ENCODE results near the gene CLCA2.

Gene CLCA2

DNA sequence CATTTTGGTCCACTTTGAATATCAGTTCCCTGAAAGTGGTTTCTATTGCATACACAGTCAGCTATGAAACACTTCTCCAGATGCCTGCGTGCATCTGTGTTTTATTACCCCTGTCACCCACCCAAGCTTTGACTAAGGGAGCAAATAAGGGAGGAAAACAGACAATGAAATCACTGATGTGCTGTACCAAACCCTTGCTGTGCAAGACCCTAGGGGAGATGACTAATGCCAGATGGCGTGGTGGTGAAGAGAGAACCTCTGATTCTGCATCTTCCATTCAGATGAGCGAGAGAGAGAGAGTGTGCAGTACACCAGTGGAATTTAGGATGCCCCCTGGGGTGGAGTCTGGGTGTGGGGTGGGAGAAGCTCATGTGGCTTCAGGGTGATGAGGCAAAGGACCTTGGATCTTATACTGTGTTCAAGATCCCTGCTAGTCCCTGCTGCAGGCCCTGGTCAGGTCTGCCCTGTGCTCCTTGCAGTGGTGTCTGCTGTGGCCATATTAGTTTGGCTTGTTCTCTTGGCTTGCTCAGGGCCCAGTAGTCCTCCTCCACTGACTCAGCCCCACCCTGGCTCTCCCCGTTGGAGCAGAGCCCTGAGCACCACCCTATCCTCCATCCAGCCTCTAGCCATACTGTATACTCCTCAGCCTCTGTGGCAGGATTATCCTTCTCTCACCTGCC lies 63.3 kb downstream of the CLCA2 start:
- Histone ChIP-seq H3K9me3 (ENCODE audit: insufficient read depth, low read length) (no peaks in the 10 kb centered on the region), H3K4me2 (ENCODE audit: low read length) (no peak overlapping the region), H4K20me1 (ENCODE audit: insufficient read depth, low read length) (no peaks in the 10 kb centered on the region), H3K79me2 (ENCODE audit: low read length) (no peaks in the 10 kb centered on the region), H3K27me3 (ENCODE audit: low read depth, low read length) (no peaks in the 10 kb centered on the region), H3K9ac (ENCODE audit: low read length) (no peak overlapping the region), H3K4me3 (ENCODE audit: low read length) (no peak overlapping the region), H3K36me3 (replicated peaks; ENCODE audit: low read depth, low read length) (no peaks in the 10 kb centered on the region), H3K27ac (ENCODE audit: low read length) (no peak overlapping the region), H2AFZ (ENCODE audit: low read depth, low read length) (no peak overlapping the region), H3K4me1 (ENCODE audit: low read length) (peaks cover 15% of the 10 kb centered on the region)
- TF ChIP-seq, protein P1, sequence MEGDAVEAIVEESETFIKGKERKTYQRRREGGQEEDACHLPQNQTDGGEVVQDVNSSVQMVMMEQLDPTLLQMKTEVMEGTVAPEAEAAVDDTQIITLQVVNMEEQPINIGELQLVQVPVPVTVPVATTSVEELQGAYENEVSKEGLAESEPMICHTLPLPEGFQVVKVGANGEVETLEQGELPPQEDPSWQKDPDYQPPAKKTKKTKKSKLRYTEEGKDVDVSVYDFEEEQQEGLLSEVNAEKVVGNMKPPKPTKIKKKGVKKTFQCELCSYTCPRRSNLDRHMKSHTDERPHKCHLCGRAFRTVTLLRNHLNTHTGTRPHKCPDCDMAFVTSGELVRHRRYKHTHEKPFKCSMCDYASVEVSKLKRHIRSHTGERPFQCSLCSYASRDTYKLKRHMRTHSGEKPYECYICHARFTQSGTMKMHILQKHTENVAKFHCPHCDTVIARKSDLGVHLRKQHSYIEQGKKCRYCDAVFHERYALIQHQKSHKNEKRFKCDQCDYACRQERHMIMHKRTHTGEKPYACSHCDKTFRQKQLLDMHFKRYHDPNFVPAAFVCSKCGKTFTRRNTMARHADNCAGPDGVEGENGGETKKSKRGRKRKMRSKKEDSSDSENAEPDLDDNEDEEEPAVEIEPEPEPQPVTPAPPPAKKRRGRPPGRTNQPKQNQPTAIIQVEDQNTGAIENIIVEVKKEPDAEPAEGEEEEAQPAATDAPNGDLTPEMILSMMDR (IDR thresholded peaks at IDR 0.05; ENCODE audit: low read depth, low read length), result no peak
- TF ChIP-seq EZH2phosphoT487 (IDR thresholded peaks at IDR 0.05; ENCODE audit: low read depth), result no peak

DNA sequence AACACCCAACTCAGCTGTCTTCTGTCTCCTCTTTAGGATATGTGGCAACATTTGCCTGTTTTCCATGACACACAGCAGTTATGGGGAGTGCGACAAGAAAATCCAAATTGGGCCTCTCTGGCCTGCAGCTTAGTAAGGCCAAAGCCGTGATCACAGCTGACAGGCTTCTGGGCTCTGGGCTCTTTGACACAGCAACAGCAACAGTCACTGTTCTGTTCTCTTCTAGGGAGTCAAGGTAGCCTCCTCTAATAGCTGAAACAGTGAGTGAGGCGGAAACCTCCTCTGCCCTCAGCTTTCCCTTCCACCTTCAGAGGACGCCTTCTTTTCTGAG lies 63.8 kb downstream of the CLCA2 start:
- Histone ChIP-seq H3K79me2 (ENCODE audit: low read length) (no peaks in the 10 kb centered on the region), H3K4me1 (ENCODE audit: low read length) (peaks cover 15% of the 10 kb centered on the region), H3K36me3 (replicated peaks; ENCODE audit: low read depth, low read length) (no peaks in the 10 kb centered on the region), H3K9ac (ENCODE audit: low read length) (no peak overlapping the region), H2AFZ (ENCODE audit: low read depth, low read length) (no peak overlapping the region), H3K9me3 (ENCODE audit: insufficient read depth, low read length) (no peaks in the 10 kb centered on the region), H4K20me1 (ENCODE audit: insufficient read depth, low read length) (no peaks in the 10 kb centered on the region), H3K27me3 (ENCODE audit: low read depth, low read length) (no peaks in the 10 kb centered on the region), H3K4me3 (ENCODE audit: low read length) (no peak overlapping the region), H3K27ac (ENCODE audit: low read length) (no peak overlapping the region), H3K4me2 (ENCODE audit: low read length) (no peak overlapping the region)
- no peak for TF ChIP-seq EZH2phosphoT487 (IDR thresholded peaks at IDR 0.05; ENCODE audit: low read depth)
- TF ChIP-seq, protein P1 (IDR thresholded peaks at IDR 0.05; ENCODE audit: low read depth, low read length), result no peak

DNA sequence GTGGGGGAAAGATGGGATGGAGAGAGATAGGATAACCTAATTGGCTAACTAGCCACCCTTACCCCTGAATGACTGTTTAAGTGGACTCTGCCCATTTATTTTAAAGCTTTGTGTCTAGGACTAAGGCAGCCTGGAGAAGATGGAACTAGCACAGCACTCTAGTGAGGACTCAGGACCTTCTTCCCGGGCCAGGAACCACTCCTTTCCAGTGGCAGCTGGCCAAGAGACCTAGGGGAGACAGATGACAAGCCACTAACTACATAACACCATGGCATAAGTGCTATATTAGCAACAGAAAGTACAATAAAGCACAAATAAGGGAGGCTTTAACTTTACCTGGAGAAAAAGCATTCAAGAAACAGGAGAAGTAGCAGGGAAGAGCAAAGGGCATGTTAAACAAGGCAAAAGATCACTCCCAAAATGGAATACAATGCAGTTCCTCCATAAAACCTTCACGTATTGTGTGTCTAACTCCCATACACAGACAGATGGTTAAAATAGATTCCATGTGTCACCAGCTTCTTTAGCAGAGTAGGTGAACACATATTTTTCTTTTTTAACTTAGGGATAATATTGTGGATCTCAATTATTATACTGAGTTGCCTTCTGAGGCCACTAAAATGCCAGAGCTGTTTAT lies 65.4 kb downstream of the CLCA2 start:
- no peaks in the 10 kb centered on the region for H4K20me1 ChIP-seq (ENCODE audit: insufficient read depth, low read length)
- no peak overlapping the region for H3K27ac ChIP-seq (ENCODE audit: low read length)
- H3K27me3 ChIP-seq (ENCODE audit: low read depth, low read length), result no peaks in the 10 kb centered on the region
- H3K4me2 ChIP-seq (ENCODE audit: low read length), result no peak overlapping the region
- no peak overlapping the region for H3K9ac ChIP-seq (ENCODE audit: low read length)
- 0 out of 2 replicates have a peak, but pooled peaks cover 2% of the 10 kb centered on the region for H3K4me1 ChIP-seq (ENCODE audit: low read length)
- no peak for TF ChIP-seq EZH2phosphoT487 (IDR thresholded peaks at IDR 0.05; ENCODE audit: low read depth)
- TF ChIP-seq, protein P1 (IDR thresholded peaks at IDR 0.05; ENCODE audit: low read depth, low read length), result no peak
- no peaks in the 10 kb centered on the region for H3K36me3 ChIP-seq (replicated peaks; ENCODE audit: low read depth, low read length)
- H2AFZ ChIP-seq (ENCODE audit: low read depth, low read length), result no peak overlapping the region
- no peaks in the 10 kb centered on the region for H3K9me3 ChIP-seq (ENCODE audit: insufficient read depth, low read length)
- no peaks in the 10 kb centered on the region for H3K79me2 ChIP-seq (ENCODE audit: low read length)
- H3K4me3 ChIP-seq (ENCODE audit: low read length), result no peak overlapping the region

DNA sequence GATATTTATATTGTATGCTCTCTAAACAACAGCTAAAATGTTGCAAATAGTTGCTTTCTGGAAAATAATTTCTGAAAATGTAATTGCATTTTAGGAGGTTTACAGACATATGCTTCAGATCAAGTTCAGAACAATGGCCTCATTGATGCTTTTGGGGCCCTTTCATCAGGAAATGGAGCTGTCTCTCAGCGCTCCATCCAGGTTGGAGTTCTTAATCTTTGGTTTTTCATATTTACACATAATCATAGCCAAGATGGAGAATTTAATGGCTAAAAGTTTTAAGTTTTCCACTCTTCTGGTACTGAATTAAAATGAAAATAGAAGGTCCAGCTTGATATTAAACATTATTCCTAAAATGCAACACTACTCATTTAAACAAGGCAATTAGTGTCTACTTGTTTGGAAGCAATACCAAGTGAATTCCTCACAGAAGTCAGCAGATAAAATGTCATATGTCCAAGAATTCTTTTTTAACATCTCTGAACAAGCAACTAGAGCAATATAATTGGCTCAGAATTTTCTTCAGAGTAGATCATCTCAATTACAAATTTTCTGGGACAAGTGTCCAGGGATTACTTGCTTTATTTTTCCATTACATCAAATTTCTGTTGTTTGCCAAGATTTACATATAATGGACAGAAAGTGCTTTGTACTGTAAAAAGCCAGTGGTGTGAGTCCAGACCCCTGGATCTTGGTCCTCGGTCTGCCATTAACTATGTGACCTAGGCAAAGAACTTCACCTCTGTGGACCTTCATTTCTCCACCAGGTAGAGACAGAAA lies 67.4 kb downstream of the CLCA2 start:
- Histone ChIP-seq H3K4me3 (ENCODE audit: low read length) (no peak overlapping the region), H2AFZ (ENCODE audit: low read depth, low read length) (no peak overlapping the region), H3K4me2 (ENCODE audit: low read length) (no peak overlapping the region), H3K4me1 (ENCODE audit: low read length) (0 out of 2 replicates have a peak, but pooled peaks cover 2% of the 10 kb centered on the region), H4K20me1 (ENCODE audit: insufficient read depth, low read length) (no peaks in the 10 kb centered on the region), H3K9me3 (ENCODE audit: insufficient read depth, low read length) (no peaks in the 10 kb centered on the region), H3K9ac (ENCODE audit: low read length) (no peak overlapping the region), H3K27ac (ENCODE audit: low read length) (no peak overlapping the region), H3K79me2 (ENCODE audit: low read length) (no peaks in the 10 kb centered on the region), H3K36me3 (replicated peaks; ENCODE audit: low read depth, low read length) (no peaks in the 10 kb centered on the region), H3K27me3 (ENCODE audit: low read depth, low read length) (no peaks in the 10 kb centered on the region)
- no peak for TF ChIP-seq EZH2phosphoT487 (IDR thresholded peaks at IDR 0.05; ENCODE audit: low read depth)
- TF ChIP-seq, protein P1 (IDR thresholded peaks at IDR 0.05; ENCODE audit: low read depth, low read length), result no peak
